ENCODE measurements around the gene MYO7A. TPM values are rescaled to one million over a fixed set of nuclear protein-coding genes. Genes with fewer than 3 reads are reported as not detected.

Gene MYO7A
- polyA plus RNA-seq, 1 donor (not counting 4 experiments of a cell fraction or from before 2014, with no cell fraction given) = 0.75 TPM

GRCh38 chr11:77144857-77145428, 16.9 kb downstream of the MYO7A start:
- peaks cover 20% of the 10 kb centered on the region for H3K27me3 ChIP-seq (ENCODE audit: control insufficient read depth, extremely low read depth, insufficient read depth, low read length)
- FAIRE-seq = no peak
- H4K20me1 ChIP-seq (ENCODE audit: control insufficient read depth, extremely low read depth, insufficient read depth, low read length) = no peaks in the 10 kb centered on the region
- no peak overlapping the region for H2AFZ ChIP-seq (ENCODE audit: control insufficient read depth, low read length)
- H3K9ac ChIP-seq (ENCODE audit: control insufficient read depth, extremely low read depth, insufficient read depth, low read length) = no peak overlapping the region
- TF ChIP-seq EZH2 (IDR thresholded peaks at IDR 0.05; ENCODE audit: low read length) (no peak), CTCF (optimal IDR thresholded peaks at IDR 0.05 in 1 of 3, IDR thresholded peaks at IDR 0.05 in 1 of 3, conservative IDR thresholded peaks at IDR 0.05 in 1 of 3; ENCODE audit: extremely low read depth in 1 of 3, insufficient read depth in 2 of 3, low read length in 3 of 3) (no peak)
- H3K9me3 ChIP-seq (ENCODE audit: control insufficient read depth, low read depth, low read length) = no peaks in the 10 kb centered on the region
- no peak overlapping the region for H3K4me2 ChIP-seq (ENCODE audit: control insufficient read depth, extremely low read depth, insufficient read depth, low read depth, low read length)
- dilution Hi-C loops (cut with MboI; ENCODE audit: extremely low pct_ligation_motif_present, low sequenced_read_pairs) = no loop called here
- H3K36me3 ChIP-seq (ENCODE audit: control insufficient read depth in 2 of 2, extremely low read depth in 1 of 2, insufficient read depth in 2 of 2, low read length in 2 of 2) = no peaks in the 10 kb centered on the region
- no peaks in the 10 kb centered on the region for H3K79me2 ChIP-seq (ENCODE audit: control insufficient read depth, insufficient read depth, low read length)
- peaks cover 4% of the 10 kb centered on the region for H3K4me1 ChIP-seq (ENCODE audit: control insufficient read depth, extremely low read depth, insufficient read depth, low read length)
- DNase-seq (ENCODE audit: low read depth, low spot score) = no peak
- no peaks in the 10 kb centered on the region for H3K9me1 ChIP-seq (ENCODE audit: control insufficient read depth, extremely low read depth, insufficient read depth, low read length)
- H3K4me3 ChIP-seq (ENCODE audit: control insufficient read depth in 2 of 3, extremely low read depth in 1 of 3, insufficient read depth in 2 of 3, low read depth in 1 of 3, low read length in 3 of 3) = no peak overlapping the region
- no peak overlapping the region for H3K27ac ChIP-seq (ENCODE audit: control insufficient read depth, insufficient read depth, low read length)

DNA sequence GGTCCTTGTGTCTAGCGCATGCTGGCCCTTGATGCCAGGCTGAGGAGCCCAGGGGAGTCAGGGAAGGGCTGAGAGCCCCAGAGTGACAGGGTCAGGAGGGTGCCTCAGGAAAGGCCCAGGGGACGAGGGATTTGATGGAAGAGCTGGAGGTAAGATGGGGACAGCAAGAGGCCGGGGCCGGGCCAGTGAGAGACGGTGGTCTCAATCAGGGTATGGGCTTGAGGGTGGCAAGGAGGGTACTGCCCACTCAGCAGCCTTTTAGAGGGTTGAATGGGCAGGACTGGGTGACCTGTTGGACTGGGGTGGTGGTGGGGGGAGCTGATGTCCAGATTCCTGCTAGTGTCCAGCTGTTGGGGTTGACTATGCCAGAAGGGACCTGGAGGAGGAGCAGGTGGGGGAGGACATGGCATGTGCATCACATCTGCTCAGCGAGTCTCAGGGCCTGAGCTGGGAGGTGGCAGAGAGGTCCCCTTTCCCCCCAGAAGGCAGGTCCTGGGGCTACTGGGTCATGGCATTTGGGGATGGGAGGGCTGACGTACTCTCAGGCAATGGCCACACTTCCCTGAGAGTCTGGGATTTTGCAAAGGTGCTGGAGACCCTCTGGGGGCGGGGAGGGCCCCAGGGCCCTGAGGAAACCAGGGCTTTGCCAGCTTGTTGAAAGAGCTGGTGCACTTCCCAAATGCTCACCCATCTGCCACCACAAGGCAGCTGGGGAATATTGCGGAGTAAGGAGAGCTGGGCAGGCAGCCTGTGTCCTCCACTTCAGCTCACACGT, 18.4 kb downstream of the MYO7A start:
- TF ChIP-seq EZH2 (IDR thresholded peaks at IDR 0.05; ENCODE audit: low read length) (no peak), CTCF (optimal IDR thresholded peaks at IDR 0.05 in 1 of 3, IDR thresholded peaks at IDR 0.05 in 1 of 3, conservative IDR thresholded peaks at IDR 0.05 in 1 of 3; ENCODE audit: extremely low read depth in 1 of 3, insufficient read depth in 2 of 3, low read length in 3 of 3) (no peak)
- Histone ChIP-seq H3K9me3 (ENCODE audit: control insufficient read depth, low read depth, low read length) (no peaks in the 10 kb centered on the region), H4K20me1 (ENCODE audit: control insufficient read depth, extremely low read depth, insufficient read depth, low read length) (no peaks in the 10 kb centered on the region), H2AFZ (ENCODE audit: control insufficient read depth, low read length) (no peak overlapping the region), H3K4me3 (ENCODE audit: control insufficient read depth in 2 of 3, extremely low read depth in 1 of 3, insufficient read depth in 2 of 3, low read depth in 1 of 3, low read length in 3 of 3) (no peak overlapping the region), H3K79me2 (ENCODE audit: control insufficient read depth, insufficient read depth, low read length) (no peaks in the 10 kb centered on the region), H3K4me1 (ENCODE audit: control insufficient read depth, extremely low read depth, insufficient read depth, low read length) (peaks cover 4% of the 10 kb centered on the region), H3K27me3 (ENCODE audit: control insufficient read depth, extremely low read depth, insufficient read depth, low read length) (peaks cover 20% of the 10 kb centered on the region), H3K9ac (ENCODE audit: control insufficient read depth, extremely low read depth, insufficient read depth, low read length) (no peak overlapping the region), H3K4me2 (ENCODE audit: control insufficient read depth, extremely low read depth, insufficient read depth, low read depth, low read length) (no peak overlapping the region), H3K9me1 (ENCODE audit: control insufficient read depth, extremely low read depth, insufficient read depth, low read length) (no peaks in the 10 kb centered on the region), H3K36me3 (ENCODE audit: control insufficient read depth in 2 of 2, extremely low read depth in 1 of 2, insufficient read depth in 2 of 2, low read length in 2 of 2) (no peaks in the 10 kb centered on the region), H3K27ac (ENCODE audit: control insufficient read depth, insufficient read depth, low read length) (no peak overlapping the region)
- dilution Hi-C loops (cut with MboI; ENCODE audit: extremely low pct_ligation_motif_present, low sequenced_read_pairs) = no loop called here
- FAIRE-seq = no peak
- DNase-seq (ENCODE audit: low read depth, low spot score) = no peak

Data from keratinocyte (primary cell).